ENCODE results near the gene VSTM4. TPM values are rescaled to one million over a fixed set of nuclear protein-coding genes. Genes with fewer than 3 reads are reported as not detected.
A peak's percentile ranks its signal among the peaks of the same experiment; 100 is the strongest.

VSTM4 gene
- total and polyA plus RNA-seq, 8 donors, result 0.32 to 2.4 (median 0.57) TPM

- intact Hi-C loops (cut with DNase I), result no loop called here
- FAIRE-seq (no peak), ATAC-seq (no peak), DNase-seq (no peak)
- 60 to 64% methylated on average over 6 of the region's 6 CpGs for WGBS, 2 donors
- TF ChIP-seq CTCF (IDR thresholded peaks at IDR 0.05), result no peak
- Histone ChIP-seq H3K36me3 (no peaks in the 10 kb centered on the region), H3K9me3 (no peaks in the 10 kb centered on the region), H3K4me1 (no peaks in the 10 kb centered on the region), H3K27ac (no peak overlapping the region), H3K4me3 (no peak overlapping the region), H3K27me3 (no peaks in the 10 kb centered on the region)
Observed at GRCh38 chr10:49068672-49069217, 46.6 kb downstream of the VSTM4 start.

- H3K36me3 ChIP-seq, result no peaks in the 10 kb centered on the region
- no peaks in the 10 kb centered on the region for H3K27me3 ChIP-seq
- H3K4me3 ChIP-seq, result no peak overlapping the region
- no peaks in the 10 kb centered on the region for H3K9me3 ChIP-seq
- intact Hi-C loops (cut with DNase I), result no loop called here
- H3K4me1 ChIP-seq, result no peaks in the 10 kb centered on the region
- H3K27ac ChIP-seq, result no peak overlapping the region
- 74 to 82% methylated on average over 8 of the region's 8 CpGs for WGBS, 2 donors
- DNase-seq (peak in 1 of 6 donors; percentile 12), FAIRE-seq (no peak), ATAC-seq (no peak)
- TF ChIP-seq CTCF (IDR thresholded peaks at IDR 0.05), result no peak
Observed at GRCh38 chr10:49068209-49068608, 47.1 kb downstream of the VSTM4 start.

- H3K36me3 ChIP-seq, result no peaks in the 10 kb centered on the region
- FAIRE-seq (no peak), ATAC-seq (no peak), DNase-seq (no peak)
- H3K9me3 ChIP-seq, result no peaks in the 10 kb centered on the region
- H3K4me1 ChIP-seq, result no peaks in the 10 kb centered on the region
- WGBS, 2 donors, result 79 to 80% methylated on average over 5 of the region's 5 CpGs
- no peaks in the 10 kb centered on the region for H3K27me3 ChIP-seq
- intact Hi-C loops (cut with DNase I), result no loop called here
- no peak overlapping the region for H3K4me3 ChIP-seq
- H3K27ac ChIP-seq, result no peak overlapping the region
- no peak for TF ChIP-seq CTCF (IDR thresholded peaks at IDR 0.05)
Observed at GRCh38 chr10:49066944-49067730, 48.2 kb downstream of the VSTM4 start.

DNA sequence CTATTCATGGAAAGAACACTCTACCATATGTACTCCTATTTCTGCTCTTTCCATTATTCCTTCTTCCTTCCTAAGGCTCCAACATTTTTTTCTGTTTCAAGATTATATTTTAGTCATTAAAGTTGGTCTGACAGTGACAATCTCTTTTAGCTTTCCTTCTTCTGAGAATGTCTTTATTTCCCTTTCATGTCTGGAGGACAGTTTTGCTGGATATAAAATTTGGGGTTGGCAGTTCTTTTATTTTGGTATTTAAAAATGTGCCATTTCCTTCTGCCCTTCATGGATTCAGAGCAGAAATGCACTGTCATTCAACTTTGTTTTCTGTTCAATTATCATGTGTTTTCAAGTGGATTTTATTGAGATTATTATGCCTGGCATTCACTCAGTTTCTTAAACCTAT lies 53.1 kb downstream of the VSTM4 start:
- ATAC-seq (no peak), DNase-seq (no peak), FAIRE-seq (no peak)
- TF ChIP-seq CTCF (IDR thresholded peaks at IDR 0.05), result no peak
- Histone ChIP-seq H3K36me3 (no peaks in the 10 kb centered on the region), H3K9me3 (no peaks in the 10 kb centered on the region), H3K4me3 (no peak overlapping the region), H3K4me1 (no peaks in the 10 kb centered on the region), H3K27me3 (no peaks in the 10 kb centered on the region), H3K27ac (no peak overlapping the region)
- intact Hi-C loops (cut with DNase I), result no loop called here

DNA sequence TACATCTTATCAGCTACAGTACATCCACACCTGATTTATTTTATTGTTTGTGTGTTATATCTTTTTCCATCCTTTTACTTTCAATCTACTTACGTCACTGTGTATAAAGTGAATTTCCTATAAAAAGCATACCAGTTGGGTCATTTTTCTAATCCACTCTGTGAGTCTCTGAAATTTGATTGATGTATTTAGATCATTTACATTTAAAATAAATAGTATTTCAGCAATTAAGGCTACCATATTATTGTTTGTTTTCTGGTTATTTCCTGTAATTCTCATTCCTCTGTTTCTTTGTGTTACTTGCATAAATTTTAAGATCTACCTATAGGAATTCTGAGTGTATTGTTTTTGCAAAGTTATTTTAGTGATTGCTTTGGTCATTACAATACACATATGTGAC lies 53.7 kb downstream of the VSTM4 start:
- DNase-seq (no peak), FAIRE-seq (no peak), ATAC-seq (no peak)
- intact Hi-C loops (cut with DNase I), result no loop called here
- 85 to 87% methylated on average over 1 of the region's 1 CpG for WGBS, 2 donors
- no peaks in the 10 kb centered on the region for H3K9me3 ChIP-seq
- no peak overlapping the region for H3K4me3 ChIP-seq
- no peak for TF ChIP-seq CTCF (IDR thresholded peaks at IDR 0.05)
- H3K27me3 ChIP-seq, result no peaks in the 10 kb centered on the region
- H3K36me3 ChIP-seq, result no peaks in the 10 kb centered on the region
- H3K4me1 ChIP-seq, result no peaks in the 10 kb centered on the region
- no peak overlapping the region for H3K27ac ChIP-seq
